Activated naive CD4-positive, alpha-beta T cell treated with anti-CD3 and anti-CD28 coated beads for 36 hours (primary cell): ENCODE data around the gene PRKAR1A. TPM values are rescaled to one million over a fixed set of nuclear protein-coding genes. Genes with fewer than 3 reads are reported as not detected.

ENCODE experiments used
- CTCF ChIA-PET: fragments of 350-600 bp; sonication (Branson Sonifier 250); formaldehyde crosslinking; loops from one replicate; lab custom pipeline; 2021; ENCODE audit warnings: antibody characterized with exemption; lab: Charles Lee
- DNase-seq: peaks from one replicate; pipeline ENCODE4 v3.0.0-alpha.2; 2020
- H3K27ac Mint-ChIP-seq: one replicate; pipeline ENCODE4 v1.8.0; 2021; ENCODE audit warnings: mild to moderate bottlenecking, mixed read lengths
- H3K27me3 Mint-ChIP-seq: one replicate; pipeline ENCODE4 v1.8.0; 2021; ENCODE audit warnings: low read depth, mixed read lengths
- H3K36me3 Mint-ChIP-seq: one replicate; pipeline ENCODE4 v1.8.0; 2021; ENCODE audit warnings: low read depth, mixed read lengths
- H3K4me1 Mint-ChIP-seq: one replicate; pipeline ENCODE4 v1.8.0; 2021; ENCODE audit warnings: low read depth, mixed read lengths
- H3K4me3 Mint-ChIP-seq: one replicate; pipeline ENCODE4 v1.8.0; 2021; ENCODE audit warnings: mild to moderate bottlenecking, moderate library complexity, mixed read lengths
- H3K9me3 Mint-ChIP-seq: one replicate; pipeline ENCODE4 v1.8.0; 2021; ENCODE audit warnings: mixed read lengths
- intact Hi-C: fragments of 100-400 bp; cut with micrococcal nuclease; formaldehyde crosslinking; loops from one replicate; pipeline ENCODE4 v1.15.1; 2023
- total RNA-seq, 2 experiments: library from RNA; stranded (reverse); gene quantifications; one replicate each; pipeline ENCODE4 v1.2.3, GENCODE V29; 2021

Gene PRKAR1A
- total RNA-seq, 2 experiments from 2014 or later, result 151 TPM

GRCh38 chr17:68560966-68561720 is 48.9 kb downstream of the PRKAR1A start:
- H3K36me3 Mint-ChIP-seq, result no peaks in the 10 kb centered on the region
- H3K9me3 Mint-ChIP-seq, result no peaks in the 10 kb centered on the region
- CTCF ChIA-PET, result no interaction called here
- no peaks in the 10 kb centered on the region for H3K27me3 Mint-ChIP-seq
- intact Hi-C loops, result no loop called here
- no peak for DNase-seq
- H3K4me3 Mint-ChIP-seq, result no peak overlapping the region
- H3K27ac Mint-ChIP-seq, result no peak overlapping the region
- H3K4me1 Mint-ChIP-seq, result no peaks in the 10 kb centered on the region

- Mint-ChIP-seq H3K27me3 (no peaks in the 10 kb centered on the region), H3K27ac (no peak overlapping the region), H3K4me1 (no peaks in the 10 kb centered on the region), H3K4me3 (no peak overlapping the region), H3K9me3 (no peaks in the 10 kb centered on the region), H3K36me3 (no peaks in the 10 kb centered on the region)
- DNase-seq, result no peak
- CTCF ChIA-PET, result interaction anchor here (1.1 kb wide), 1 partner anchor 29 kb away, joined by 3 read pairs; no protein-coding TSS in a partner anchor
- intact Hi-C loops, result no loop called here
Measured at GRCh38 chr17:68562736-68563135, 50.5 kb downstream of the PRKAR1A start.

- Mint-ChIP-seq H3K4me1 (no peaks in the 10 kb centered on the region), H3K36me3 (no peaks in the 10 kb centered on the region), H3K9me3 (no peaks in the 10 kb centered on the region), H3K4me3 (no peak overlapping the region), H3K27me3 (no peaks in the 10 kb centered on the region), H3K27ac (no peak overlapping the region)
- intact Hi-C loops, result no loop called here
- CTCF ChIA-PET, result interaction anchor here (0.6 kb wide), 1 partner anchor 1015 kb away, joined by 3 read pairs; no protein-coding TSS in a partner anchor
- DNase-seq, result no peak
Measured at GRCh38 chr17:68564415-68565111, 52.3 kb downstream of the PRKAR1A start.

GRCh38 chr17:68565661-68566441 is 53.6 kb downstream of the PRKAR1A start:
- no peaks in the 10 kb centered on the region for H3K9me3 Mint-ChIP-seq

GRCh38 chr17:68566442-68566738 is 54.2 kb downstream of the PRKAR1A start:
- CTCF ChIA-PET, result no interaction called here
- no peak overlapping the region for H3K27ac Mint-ChIP-seq
- no peaks in the 10 kb centered on the region for H3K4me1 Mint-ChIP-seq
- intact Hi-C loops, result no loop called here
- no peaks in the 10 kb centered on the region for H3K36me3 Mint-ChIP-seq
- H3K4me3 Mint-ChIP-seq, result no peak overlapping the region
- no peak for DNase-seq
- no peaks in the 10 kb centered on the region for H3K9me3 Mint-ChIP-seq
- no peaks in the 10 kb centered on the region for H3K27me3 Mint-ChIP-seq

More at GRCh38 chr17:68565661-68566441, 53.6 kb downstream of the PRKAR1A start:
- intact Hi-C loops, result no loop called here
- DNase-seq, result no peak
- no peak overlapping the region for H3K4me3 Mint-ChIP-seq
- H3K36me3 Mint-ChIP-seq, result no peaks in the 10 kb centered on the region
- H3K4me1 Mint-ChIP-seq, result no peaks in the 10 kb centered on the region
- H3K27me3 Mint-ChIP-seq, result no peaks in the 10 kb centered on the region
- CTCF ChIA-PET, result no interaction called here
- no peak overlapping the region for H3K27ac Mint-ChIP-seq

- Mint-ChIP-seq H3K9me3 (no peaks in the 10 kb centered on the region), H3K4me3 (no peak overlapping the region), H3K36me3 (no peaks in the 10 kb centered on the region), H3K27ac (no peak overlapping the region), H3K4me1 (no peaks in the 10 kb centered on the region), H3K27me3 (no peaks in the 10 kb centered on the region)
- no peak for DNase-seq
- intact Hi-C loops, result no loop called here
- CTCF ChIA-PET, result no interaction called here
Measured at GRCh38 chr17:68567035-68567434, 54.8 kb downstream of the PRKAR1A start.

GRCh38 chr17:68567581-68567980 is 55.4 kb downstream of the PRKAR1A start:
- CTCF ChIA-PET, result no interaction called here
- H3K9me3 Mint-ChIP-seq, result no peaks in the 10 kb centered on the region
- DNase-seq, result no peak
- no peak overlapping the region for H3K27ac Mint-ChIP-seq
- no peaks in the 10 kb centered on the region for H3K4me1 Mint-ChIP-seq
- intact Hi-C loops, result no loop called here
- H3K36me3 Mint-ChIP-seq, result no peaks in the 10 kb centered on the region
- H3K27me3 Mint-ChIP-seq, result no peaks in the 10 kb centered on the region
- no peak overlapping the region for H3K4me3 Mint-ChIP-seq

GRCh38 chr17:68568581-68568980 is 56.4 kb downstream of the PRKAR1A start:
- Mint-ChIP-seq H3K36me3 (no peaks in the 10 kb centered on the region), H3K9me3 (no peaks in the 10 kb centered on the region), H3K4me1 (no peaks in the 10 kb centered on the region), H3K4me3 (no peak overlapping the region), H3K27me3 (no peaks in the 10 kb centered on the region), H3K27ac (no peak overlapping the region)
- intact Hi-C loops, result no loop called here
- no peak for DNase-seq
- CTCF ChIA-PET, result no interaction called here

- DNase-seq, result no peak
- H3K27me3 Mint-ChIP-seq, result no peaks in the 10 kb centered on the region
- H3K9me3 Mint-ChIP-seq, result no peaks in the 10 kb centered on the region
- intact Hi-C loops, result no loop called here
- no peaks in the 10 kb centered on the region for H3K4me1 Mint-ChIP-seq
- H3K4me3 Mint-ChIP-seq, result no peak overlapping the region
- no peak overlapping the region for H3K27ac Mint-ChIP-seq
- CTCF ChIA-PET, result no interaction called here
- no peaks in the 10 kb centered on the region for H3K36me3 Mint-ChIP-seq
Measured at GRCh38 chr17:68569346-68569745, 57.1 kb downstream of the PRKAR1A start.

- DNase-seq, result no peak
- Mint-ChIP-seq H3K4me3 (no peak overlapping the region), H3K27ac (no peak overlapping the region), H3K27me3 (no peaks in the 10 kb centered on the region), H3K4me1 (no peaks in the 10 kb centered on the region), H3K9me3 (no peaks in the 10 kb centered on the region), H3K36me3 (no peaks in the 10 kb centered on the region)
- intact Hi-C loops, result no loop called here
- CTCF ChIA-PET, result interaction anchor here (1.0 kb wide), 1 partner anchor 19 kb away, joined by 3 read pairs; no protein-coding TSS in a partner anchor
Measured at GRCh38 chr17:68570526-68570925, 58.3 kb downstream of the PRKAR1A start.

GRCh38 chr17:68572138-68572842 is 60.1 kb downstream of the PRKAR1A start:
- intact Hi-C loops, result no loop called here
- H3K4me3 Mint-ChIP-seq, result no peak overlapping the region
- no peaks in the 10 kb centered on the region for H3K4me1 Mint-ChIP-seq
- no peaks in the 10 kb centered on the region for H3K36me3 Mint-ChIP-seq
- no peak for DNase-seq
- no peak overlapping the region for H3K27ac Mint-ChIP-seq
- no peaks in the 10 kb centered on the region for H3K9me3 Mint-ChIP-seq
- H3K27me3 Mint-ChIP-seq, result no peaks in the 10 kb centered on the region
- CTCF ChIA-PET, result interaction anchor here (0.7 kb wide), 1 partner anchor 174 kb away, joined by 3 read pairs; no protein-coding TSS in a partner anchor

- intact Hi-C loops, result no loop called here
- CTCF ChIA-PET, result no interaction called here
- no peak for DNase-seq
- Mint-ChIP-seq H3K4me3 (no peak overlapping the region), H3K27me3 (no peaks in the 10 kb centered on the region), H3K36me3 (no peaks in the 10 kb centered on the region), H3K9me3 (no peaks in the 10 kb centered on the region), H3K4me1 (no peaks in the 10 kb centered on the region), H3K27ac (no peak overlapping the region)
Measured at GRCh38 chr17:68573338-68573737, 61.1 kb downstream of the PRKAR1A start.
